ENCODE results near the gene EEA1. TPM values are rescaled to one million over a fixed set of nuclear protein-coding genes. Genes with fewer than 3 reads are reported as not detected.

The EEA1 gene
- total RNA-seq, 1 experiment from 2014 or later = 29.0 TPM

DNA sequence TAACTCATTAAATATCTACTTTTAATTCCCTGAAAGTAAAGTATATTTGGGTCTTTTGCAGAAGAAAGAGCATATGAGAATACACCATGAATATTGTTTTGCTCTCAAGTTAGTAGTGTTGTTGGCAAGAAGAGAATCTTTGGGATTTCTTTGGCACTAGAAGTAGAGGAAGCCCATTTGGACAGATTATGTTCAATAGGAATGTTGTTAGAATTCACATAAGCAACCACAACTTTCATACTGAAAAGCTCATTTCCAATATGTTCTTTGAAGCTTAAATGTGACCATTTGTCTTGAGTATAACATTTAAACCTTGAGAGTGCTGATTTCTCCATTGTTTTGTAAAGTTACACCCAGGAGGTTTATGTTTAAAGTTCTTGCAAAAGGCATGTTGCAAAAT lies 188.7 kb downstream of the EEA1 start:
- in situ Hi-C loops (cut with HindIII; ENCODE audit: low pct_unique_long_range_greater_than_20kb, low sequenced_read_pairs) = no loop called here
- no peak for DNase-seq (ENCODE audit: low read depth, low spot score)

DNA sequence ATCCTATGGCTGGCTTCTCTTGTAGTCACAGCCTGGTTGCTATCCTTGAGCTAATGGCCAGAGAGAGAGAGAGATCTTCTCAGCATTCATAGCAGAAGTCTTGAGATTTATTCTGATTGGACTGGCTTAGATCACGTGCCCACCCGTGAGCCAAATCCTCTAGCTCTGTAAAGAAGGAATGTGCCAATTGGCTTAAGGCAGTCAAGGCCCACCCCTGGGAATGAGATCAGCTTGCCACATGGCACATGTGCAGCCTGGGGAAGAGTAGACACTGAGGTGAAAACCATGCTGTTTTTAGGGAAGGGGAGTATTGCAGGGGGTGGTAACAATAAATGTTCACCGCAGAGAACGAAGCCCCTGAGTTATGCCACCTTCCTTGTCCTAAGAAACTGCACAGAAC lies 190.0 kb downstream of the EEA1 start:
- DNase-seq (ENCODE audit: low read depth, low spot score) = no peak
- in situ Hi-C loops (cut with HindIII; ENCODE audit: low pct_unique_long_range_greater_than_20kb, low sequenced_read_pairs) = no loop called here

DNA sequence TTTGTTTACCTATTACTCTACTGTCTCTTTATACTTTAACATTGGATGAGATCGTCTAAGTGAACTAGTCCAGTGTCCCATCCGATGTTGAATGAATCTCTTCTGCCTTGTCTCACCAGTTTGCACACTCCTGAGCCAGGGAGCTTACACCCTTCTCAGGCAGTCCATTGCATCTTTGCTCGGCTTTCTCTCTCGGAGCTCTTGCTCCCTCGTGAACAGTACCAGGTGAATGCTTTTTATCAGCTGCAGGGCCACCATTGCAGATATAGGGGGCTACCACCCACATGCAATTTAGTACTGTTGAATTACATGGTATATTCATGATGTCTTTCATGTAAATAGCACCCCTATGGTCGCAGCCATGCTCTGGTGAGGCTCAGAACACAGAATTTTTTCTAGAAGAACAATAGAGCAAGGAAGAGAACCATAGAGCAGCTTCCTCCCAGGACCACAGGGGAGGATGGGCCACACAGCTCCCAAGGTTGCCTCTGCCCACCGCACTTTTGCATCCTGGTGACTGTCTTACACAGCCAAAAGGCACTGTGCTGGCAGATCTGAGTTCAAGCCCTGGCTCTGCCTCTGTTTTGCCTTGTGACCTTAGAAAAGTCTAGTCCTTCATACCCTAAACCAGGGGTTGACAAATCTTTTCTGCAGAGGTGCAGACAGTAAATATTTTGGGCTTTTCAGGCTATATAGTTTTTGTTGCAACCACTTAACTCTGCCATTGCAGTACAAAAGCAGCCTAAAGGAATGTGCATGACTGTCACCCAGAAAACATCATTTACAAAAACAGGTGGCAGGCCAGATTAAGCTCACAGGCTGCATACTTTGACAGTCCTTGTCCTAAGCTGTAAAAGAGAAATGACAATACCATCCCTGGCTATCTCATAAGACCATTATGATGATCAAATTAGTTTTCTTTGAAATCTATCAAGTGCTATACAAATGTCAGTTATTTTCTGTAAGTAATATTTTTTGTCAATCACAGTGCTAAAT lies 190.9 kb downstream of the EEA1 start:
- in situ Hi-C loops (cut with HindIII; ENCODE audit: low pct_unique_long_range_greater_than_20kb, low sequenced_read_pairs) = no loop called here
- no peak for DNase-seq (ENCODE audit: low read depth, low spot score)

DNA sequence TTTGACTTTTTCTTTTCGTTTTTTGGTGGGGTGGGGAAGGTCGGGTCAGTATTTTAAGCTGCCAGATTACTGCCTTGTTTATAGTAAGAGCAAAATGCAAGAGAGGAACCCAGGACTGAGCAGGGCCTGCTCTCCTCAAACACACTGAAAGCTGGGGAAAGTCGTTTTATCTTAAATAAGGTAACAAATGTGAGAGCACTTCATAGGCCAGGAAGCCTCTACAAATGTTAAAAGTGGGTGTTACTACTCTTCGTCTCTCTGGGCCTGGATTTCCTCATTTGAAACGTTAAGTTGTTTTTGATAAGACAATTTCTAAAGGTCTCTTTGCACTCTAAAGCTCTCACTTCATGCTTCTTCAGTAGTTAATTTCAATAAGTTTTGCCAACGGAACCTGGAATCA lies 192.5 kb downstream of the EEA1 start:
- no peak for DNase-seq (ENCODE audit: low read depth, low spot score)
- in situ Hi-C loops (cut with HindIII; ENCODE audit: low pct_unique_long_range_greater_than_20kb, low sequenced_read_pairs) = no loop called here

DNA sequence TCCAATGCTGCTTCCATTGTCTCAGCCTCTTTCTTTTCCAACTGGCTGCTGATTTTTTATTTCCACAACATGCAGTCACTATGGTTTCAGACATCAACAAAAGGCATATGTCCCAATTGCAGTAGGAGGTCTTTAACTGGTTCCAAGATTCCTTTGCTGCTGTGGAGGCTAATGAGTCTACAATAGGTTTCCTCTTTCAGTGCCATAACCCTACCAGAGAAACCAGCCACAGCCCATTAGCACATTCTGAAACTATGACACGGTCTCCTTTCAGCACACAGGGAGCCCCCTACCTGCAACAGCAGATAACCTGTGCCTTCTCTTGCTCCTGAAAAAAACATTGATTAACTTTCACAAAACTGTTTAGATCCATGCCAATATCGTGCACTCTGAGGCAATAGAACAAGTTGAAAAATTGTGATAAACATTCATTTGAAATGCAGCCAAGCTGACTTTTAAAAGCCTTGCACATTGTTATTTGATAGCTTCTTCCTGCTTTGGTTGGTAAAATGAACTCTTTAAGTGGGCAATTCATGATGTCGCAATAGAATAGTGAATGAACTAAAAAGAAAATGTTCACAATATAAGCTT lies 193.9 kb downstream of the EEA1 start:
- in situ Hi-C loops (cut with HindIII; ENCODE audit: low pct_unique_long_range_greater_than_20kb, low sequenced_read_pairs) = no loop called here
- no peak for DNase-seq (ENCODE audit: low read depth, low spot score)

DNA sequence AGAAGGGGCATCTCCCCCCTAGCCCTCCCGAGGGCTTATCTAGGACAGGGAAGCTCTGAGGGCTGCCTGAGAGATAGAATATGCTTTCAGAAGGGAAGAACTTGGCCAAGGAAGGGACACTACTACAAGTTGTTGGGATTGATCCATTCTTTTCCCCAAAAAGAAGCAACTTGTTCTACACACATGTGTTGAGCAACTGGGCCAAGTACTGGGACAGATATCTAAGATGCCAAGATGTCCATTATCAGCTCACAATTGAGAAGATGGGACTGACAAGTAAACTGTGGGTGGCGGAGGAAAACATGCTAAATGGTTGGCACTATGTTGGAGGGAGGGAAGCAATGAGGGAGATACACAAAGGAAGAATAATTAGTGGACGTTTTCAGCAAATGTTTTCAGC lies 195.4 kb downstream of the EEA1 start:
- in situ Hi-C loops (cut with HindIII; ENCODE audit: low pct_unique_long_range_greater_than_20kb, low sequenced_read_pairs) = no loop called here

DNA sequence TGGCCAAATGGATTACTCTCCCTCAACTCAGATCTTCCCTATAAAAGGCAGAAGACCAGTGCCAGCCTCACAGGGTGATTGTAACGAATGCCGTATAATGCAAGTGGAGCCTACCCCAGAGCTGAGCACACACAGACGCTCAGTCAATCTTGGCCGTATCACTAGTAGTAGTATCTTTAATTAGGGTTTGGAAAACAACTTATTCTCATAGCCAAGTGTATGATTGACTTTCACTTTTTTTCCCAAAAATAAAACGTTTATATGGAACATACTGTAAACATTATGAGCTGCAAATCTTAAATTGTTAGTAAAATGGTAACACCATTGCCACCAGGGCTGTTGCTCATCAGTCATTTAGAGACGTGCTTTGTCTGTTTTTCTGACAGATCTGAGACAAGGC lies 195.9 kb downstream of the EEA1 start:
- DNase-seq (ENCODE audit: low read depth, low spot score) = no peak
- in situ Hi-C loops (cut with HindIII; ENCODE audit: low pct_unique_long_range_greater_than_20kb, low sequenced_read_pairs) = no loop called here

More for the DNA sequence above, 195.4 kb downstream of the EEA1 start:
- no peak for DNase-seq (ENCODE audit: low read depth, low spot score)

DNA sequence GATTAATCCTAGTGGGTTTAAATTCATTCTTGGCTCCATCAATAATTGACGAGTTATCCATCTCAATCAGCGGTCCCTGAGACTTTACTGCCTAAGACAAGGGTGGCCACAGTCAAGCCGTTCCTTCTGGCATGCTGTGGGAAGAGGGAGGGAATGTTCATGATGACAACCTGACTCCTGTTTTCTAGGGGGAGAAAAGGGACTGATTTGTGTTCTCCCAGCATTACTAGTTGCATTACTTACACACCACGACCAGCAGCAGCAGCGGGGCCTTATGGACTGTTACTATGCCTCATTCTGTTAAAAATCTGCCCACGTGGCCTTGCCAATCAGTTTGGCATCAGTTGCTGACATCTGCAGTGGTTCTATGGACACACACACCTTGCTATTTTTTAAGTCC lies 196.4 kb downstream of the EEA1 start:
- in situ Hi-C loops (cut with HindIII; ENCODE audit: low pct_unique_long_range_greater_than_20kb, low sequenced_read_pairs) = no loop called here
- no peak for DNase-seq (ENCODE audit: low read depth, low spot score)

DNA sequence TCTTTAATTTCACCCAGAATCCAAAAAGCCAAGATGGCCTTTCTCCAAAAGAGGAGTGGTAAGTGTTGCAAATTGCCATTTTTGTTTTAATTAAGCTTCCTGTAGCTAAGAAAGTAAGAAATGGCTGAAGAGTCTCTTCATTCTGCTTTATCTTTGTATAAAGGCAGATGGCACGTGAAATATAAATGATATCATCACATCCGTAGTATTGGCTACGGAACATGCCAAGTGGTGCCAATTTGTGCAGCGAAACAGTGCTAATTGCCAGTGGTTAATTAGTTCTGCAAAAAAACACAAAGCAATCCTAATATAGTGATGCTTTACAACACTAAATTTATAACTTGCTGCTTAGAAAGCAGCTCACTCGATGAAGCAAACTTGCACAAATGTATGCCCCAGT lies 196.9 kb downstream of the EEA1 start:
- DNase-seq (ENCODE audit: low read depth, low spot score) = no peak
- in situ Hi-C loops (cut with HindIII; ENCODE audit: low pct_unique_long_range_greater_than_20kb, low sequenced_read_pairs) = no loop called here

DNA sequence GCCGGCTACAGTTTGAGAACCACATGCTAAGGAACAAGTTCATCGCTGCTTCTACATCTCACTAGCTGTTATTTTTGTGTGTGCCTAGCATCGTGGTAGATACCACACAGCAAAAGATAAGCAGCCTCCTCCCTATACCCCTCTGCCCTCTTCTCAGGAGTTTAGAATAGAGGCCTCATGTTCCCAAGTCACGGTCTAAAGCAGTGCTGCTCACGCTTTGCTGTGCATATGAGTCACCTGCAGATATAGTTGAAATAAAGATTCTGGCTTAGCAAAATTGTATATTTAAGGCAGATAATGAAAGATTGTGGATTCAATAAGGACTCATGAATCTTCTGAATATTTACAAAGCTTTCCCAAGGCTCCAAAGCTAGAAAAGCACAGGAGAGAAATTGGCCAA lies 198.3 kb downstream of the EEA1 start:
- no peak for DNase-seq (ENCODE audit: low read depth, low spot score)
- in situ Hi-C loops (cut with HindIII; ENCODE audit: low pct_unique_long_range_greater_than_20kb, low sequenced_read_pairs) = no loop called here

DNA sequence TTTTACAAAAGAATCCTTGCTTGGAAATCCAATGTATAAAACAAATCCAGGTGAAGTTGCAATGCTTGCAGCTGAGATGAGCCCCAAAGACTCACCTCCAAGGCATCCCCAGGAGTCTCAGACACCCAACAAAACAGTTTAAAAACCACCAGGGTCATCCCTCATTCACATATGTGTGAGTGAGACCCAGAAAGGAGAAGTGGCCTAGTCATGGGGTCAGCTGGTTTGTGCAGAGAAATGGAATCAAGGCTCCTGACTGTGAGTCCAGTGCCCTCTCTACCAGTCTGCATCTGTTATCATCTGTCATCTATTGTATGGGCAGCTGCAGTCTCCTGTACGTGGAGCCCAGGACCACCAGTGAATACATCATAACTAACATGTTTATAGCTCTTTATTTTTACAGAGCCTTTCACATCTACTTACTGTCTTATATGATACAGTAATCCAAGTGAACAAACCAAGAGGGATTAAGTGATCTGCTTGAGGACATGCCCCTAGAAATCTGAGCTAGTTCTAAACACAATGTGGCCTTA lies 199.3 kb downstream of the EEA1 start:
- in situ Hi-C loops (cut with HindIII; ENCODE audit: low pct_unique_long_range_greater_than_20kb, low sequenced_read_pairs) = no loop called here
- no peak for DNase-seq (ENCODE audit: low read depth, low spot score)

DNA sequence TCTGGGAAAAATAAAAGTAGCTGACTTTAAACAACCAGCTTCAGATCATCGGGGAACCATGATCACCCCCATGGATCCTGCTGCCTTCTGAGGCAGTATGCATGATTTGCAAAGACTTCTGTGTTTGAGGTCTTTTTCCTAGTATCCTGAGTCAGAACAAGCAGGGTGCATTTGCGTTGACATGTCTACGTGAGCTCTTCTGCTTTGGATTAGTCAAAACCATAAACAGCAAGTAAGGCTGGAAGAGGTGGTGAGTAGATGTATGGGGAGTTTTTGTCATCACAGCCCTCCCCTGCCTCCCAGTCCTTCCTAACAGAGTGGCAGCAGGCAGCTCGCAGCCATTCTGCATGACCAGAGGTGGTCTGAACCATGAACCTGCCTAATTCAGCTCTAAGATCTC lies 202.2 kb downstream of the EEA1 start:
- DNase-seq (ENCODE audit: low read depth, low spot score) = no peak
- in situ Hi-C loops (cut with HindIII; ENCODE audit: low pct_unique_long_range_greater_than_20kb, low sequenced_read_pairs) = no loop called here

DNA sequence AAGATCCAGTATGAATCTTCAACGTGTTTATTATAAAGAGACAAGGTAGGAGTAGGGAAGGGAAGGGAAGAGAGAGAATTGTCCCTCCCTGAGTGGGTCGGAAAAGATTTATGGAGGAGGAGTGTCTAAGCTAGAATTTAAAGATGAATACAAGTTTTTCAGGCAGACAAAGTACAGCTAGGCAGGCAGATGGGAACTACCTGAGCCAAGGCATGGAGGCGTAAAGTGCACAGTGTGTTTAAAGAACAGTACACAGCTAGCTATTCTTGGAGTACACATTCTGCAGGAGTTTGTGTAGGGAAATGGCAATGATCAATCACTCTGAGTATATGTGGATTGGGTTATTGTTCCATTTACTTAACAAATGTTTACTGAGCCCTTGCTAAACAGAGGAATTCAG lies 206.2 kb downstream of the EEA1 start:
- in situ Hi-C loops (cut with HindIII; ENCODE audit: low pct_unique_long_range_greater_than_20kb, low sequenced_read_pairs) = no loop called here
- DNase-seq (ENCODE audit: low read depth, low spot score) = no peak

DNA sequence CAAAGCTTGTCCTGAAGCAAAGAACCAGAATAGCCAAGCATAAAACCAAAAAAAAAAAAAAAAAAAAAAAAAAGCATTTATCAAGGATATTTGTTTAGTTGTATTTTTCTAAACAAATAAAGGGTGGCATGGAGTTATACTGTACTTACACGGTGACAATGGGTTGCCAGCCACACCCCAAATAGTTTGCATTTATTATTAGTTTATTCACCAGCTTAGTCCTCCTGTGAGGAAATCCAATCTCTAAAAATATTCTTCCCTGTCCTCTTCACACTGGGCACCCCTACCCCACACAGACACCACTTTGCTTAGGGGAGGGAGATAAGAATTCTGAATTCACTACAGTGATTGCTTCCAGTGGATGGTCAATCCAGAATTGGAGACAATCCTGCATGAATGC lies 207.4 kb downstream of the EEA1 start:
- no peak for DNase-seq (ENCODE audit: low read depth, low spot score)
- in situ Hi-C loops (cut with HindIII; ENCODE audit: low pct_unique_long_range_greater_than_20kb, low sequenced_read_pairs) = no loop called here

DNA sequence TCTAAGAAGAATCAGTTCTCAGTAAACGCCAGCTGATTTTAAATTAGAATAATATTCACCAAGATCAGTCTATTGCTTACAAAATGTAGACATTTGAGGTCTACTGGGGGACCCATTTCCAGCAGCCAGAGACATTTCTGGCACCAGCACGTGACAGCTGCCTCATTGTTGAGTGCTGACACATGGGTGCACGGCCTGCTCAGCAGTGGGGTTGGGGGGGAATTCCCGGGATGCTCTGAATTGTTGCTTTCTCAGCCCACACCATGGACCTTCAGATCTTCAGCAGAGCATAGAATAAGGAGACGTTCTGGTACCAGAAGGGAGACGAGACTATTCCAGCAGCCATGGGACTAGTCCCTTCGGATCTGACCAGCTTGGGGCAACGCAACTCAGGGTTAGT lies 208.0 kb downstream of the EEA1 start:
- in situ Hi-C loops (cut with HindIII; ENCODE audit: low pct_unique_long_range_greater_than_20kb, low sequenced_read_pairs) = no loop called here
- no peak for DNase-seq (ENCODE audit: low read depth, low spot score)
